ENCODE results near the gene SLC25A19.

SLC25A19 gene

GRCh38 chr17:75289115-75289831 lies at the start of gene SLC25A19:
TSS of gene SLC25A19 (minus strand) at chr17:75289433. CDS start at chr17:75286764, 2,669 bp downstream.
- ATAC-seq: peak; percentile 99
- TF ChIP-seq TSHZ2 (CRISPR knock-in tag; IDR thresholded peaks at IDR 0.05): peak; percentile 69; the same call in 1 of the 2 replicates
- TF ChIP-seq POU6F1 (CRISPR knock-in tag; IDR thresholded peaks at IDR 0.05; ENCODE audit: borderline replicate concordance, low read depth): no peak
- TF ChIP-seq ZFP30 (CRISPR knock-in tag; IDR thresholded peaks at IDR 0.05): no peak

GRCh38 chr17:75338335-75338734 lies 49.1 kb upstream of the SLC25A19 start:
- TF ChIP-seq ZC3H10 (CRISPR knock-in tag; IDR thresholded peaks at IDR 0.05) (no peak), CSDC2 (CRISPR knock-in tag; IDR thresholded peaks at IDR 0.05) (no peak), CREB5 (CRISPR knock-in tag; IDR thresholded peaks at IDR 0.05; ENCODE audit: low read depth) (no peak), PATZ1 (CRISPR knock-in tag; IDR thresholded peaks at IDR 0.05; ENCODE audit: borderline replicate concordance) (no peak), ARNTL (CRISPR knock-in tag; IDR thresholded peaks at IDR 0.05; ENCODE audit: borderline replicate concordance, low read depth) (no peak), TOX (CRISPR knock-in tag; IDR thresholded peaks at IDR 0.05; ENCODE audit: borderline replicate concordance) (no peak), TSHZ2 (CRISPR knock-in tag; IDR thresholded peaks at IDR 0.05) (no peak), ZFP3 (CRISPR knock-in tag; IDR thresholded peaks at IDR 0.05) (no peak), RARB (CRISPR knock-in tag; IDR thresholded peaks at IDR 0.05) (no peak), PPARA (CRISPR knock-in tag; IDR thresholded peaks at IDR 0.05; ENCODE audit: borderline replicate concordance) (no peak), CSRNP3 (CRISPR knock-in tag; IDR thresholded peaks at IDR 0.05) (no peak), ZNF70 (CRISPR knock-in tag; IDR thresholded peaks at IDR 0.05) (no peak), ZFP30 (CRISPR knock-in tag; IDR thresholded peaks at IDR 0.05) (no peak), ISL1 (CRISPR knock-in tag; IDR thresholded peaks at IDR 0.05) (no peak), OSR1 (CRISPR knock-in tag; IDR thresholded peaks at IDR 0.05) (no peak), ZNF565 (CRISPR knock-in tag; conservative IDR thresholded peaks at IDR 0.05; ENCODE audit: low read depth) (no peak), ZNF8 (CRISPR knock-in tag; IDR thresholded peaks at IDR 0.05) (no peak), GLIS3 (CRISPR knock-in tag; IDR thresholded peaks at IDR 0.05) (no peak), TCF4 (CRISPR knock-in tag; IDR thresholded peaks at IDR 0.05; ENCODE audit: borderline replicate concordance) (no peak)
- ATAC-seq: no peak

Data from SK-N-SH treated with all-trans-retinoic acid at 6 μM for 48 hours (cell line).